ENCODE data around the gene THAP7. TPM values are rescaled to one million over a fixed set of nuclear protein-coding genes. Genes with fewer than 3 reads are reported as not detected.

Gene THAP7
- total and polyA plus RNA-seq, 2 of the 4 experiments (the other 2 are of a cell fraction), result 14.2 to 19.8 TPM

DNA sequence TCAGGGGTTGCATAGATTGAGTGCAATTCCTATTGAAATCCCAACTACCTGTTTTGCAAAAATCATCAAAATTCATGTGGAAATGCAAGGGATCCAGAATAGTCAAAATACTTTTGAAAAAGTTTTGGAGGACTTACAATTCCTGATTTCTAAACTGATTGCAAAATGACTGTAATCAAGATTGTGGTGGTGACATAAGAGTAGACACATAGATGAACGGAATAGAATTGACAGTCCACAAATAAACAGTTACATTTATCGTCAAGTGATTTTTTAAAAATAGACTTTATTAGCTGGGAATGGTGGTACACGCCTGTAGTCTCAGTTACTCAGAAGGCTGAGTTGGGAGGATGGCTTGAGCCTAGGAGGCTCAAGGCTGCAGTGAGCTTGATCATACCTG, 33.1 kb upstream of the THAP7 start:
- no peak overlapping the region for H2AK5ac ChIP-seq (ENCODE audit: low read depth, low read length)
- DNase-seq, result no peak
- no peak overlapping the region for H3K27ac ChIP-seq (ENCODE audit: insufficient read depth, low read length)
- WGBS, 2 experiments (ENCODE audit: extremely low coverage in 2 of 2, insufficient read length in 1 of 2), result no CpG with 5 or more reads among the region's 3 CpGs
- dilution Hi-C loops (cut with HindIII; ENCODE audit: low sequenced_read_pairs, unreplicated experiment) (no loop called here), intact Hi-C loops (cut with micrococcal nuclease) (no loop called here), in situ Hi-C loops (cut with MboI; ENCODE audit: low sequenced_read_pairs) (no loop called here)
- peaks cover 5% of the 10 kb centered on the region; the same call in 1 of the 2 replicates for H3K4me1 ChIP-seq (ENCODE audit: control insufficient read depth, insufficient read depth, low read length)
- H3K36me3 ChIP-seq (ENCODE audit: control insufficient read depth, insufficient read depth, low read length), result no peaks in the 10 kb centered on the region
- ChIA-PET CTCF (no interaction called here), POLR2A (ENCODE audit: unreplicated experiment) (no interaction called here)
- H4K91ac ChIP-seq (ENCODE audit: insufficient read depth, low read depth, low read length), result no peak overlapping the region
- no peaks in the 10 kb centered on the region for H3K79me1 ChIP-seq (ENCODE audit: low read depth in 1 of 2, low read length in 2 of 2)
- H3K18ac ChIP-seq (ENCODE audit: low read depth, low read length), result no peak overlapping the region
- H3K9ac ChIP-seq (ENCODE audit: low read depth, low read length), result no peak overlapping the region
- TF ChIP-seq NFE2L2 (IDR thresholded peaks at IDR 0.05; ENCODE audit: low read depth, low read length), result no peak
- TF ChIP-seq POLR2A (IDR thresholded peaks at IDR 0.05; ENCODE audit: low read depth, low read length), result no peak
- TF ChIP-seq, protein P1, sequence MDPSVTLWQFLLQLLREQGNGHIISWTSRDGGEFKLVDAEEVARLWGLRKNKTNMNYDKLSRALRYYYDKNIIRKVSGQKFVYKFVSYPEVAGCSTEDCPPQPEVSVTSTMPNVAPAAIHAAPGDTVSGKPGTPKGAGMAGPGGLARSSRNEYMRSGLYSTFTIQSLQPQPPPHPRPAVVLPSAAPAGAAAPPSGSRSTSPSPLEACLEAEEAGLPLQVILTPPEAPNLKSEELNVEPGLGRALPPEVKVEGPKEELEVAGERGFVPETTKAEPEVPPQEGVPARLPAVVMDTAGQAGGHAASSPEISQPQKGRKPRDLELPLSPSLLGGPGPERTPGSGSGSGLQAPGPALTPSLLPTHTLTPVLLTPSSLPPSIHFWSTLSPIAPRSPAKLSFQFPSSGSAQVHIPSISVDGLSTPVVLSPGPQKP (IDR thresholded peaks at IDR 0.05; ENCODE audit: borderline replicate concordance, low read depth, low read length), result no peak
- TF ChIP-seq MAFK (IDR thresholded peaks at IDR 0.05; ENCODE audit: low read depth, low read length), result no peak
- no peak for TF ChIP-seq CHD1 (IDR thresholded peaks at IDR 0.05; ENCODE audit: low read depth, low read length)
- TF ChIP-seq, protein P2, sequence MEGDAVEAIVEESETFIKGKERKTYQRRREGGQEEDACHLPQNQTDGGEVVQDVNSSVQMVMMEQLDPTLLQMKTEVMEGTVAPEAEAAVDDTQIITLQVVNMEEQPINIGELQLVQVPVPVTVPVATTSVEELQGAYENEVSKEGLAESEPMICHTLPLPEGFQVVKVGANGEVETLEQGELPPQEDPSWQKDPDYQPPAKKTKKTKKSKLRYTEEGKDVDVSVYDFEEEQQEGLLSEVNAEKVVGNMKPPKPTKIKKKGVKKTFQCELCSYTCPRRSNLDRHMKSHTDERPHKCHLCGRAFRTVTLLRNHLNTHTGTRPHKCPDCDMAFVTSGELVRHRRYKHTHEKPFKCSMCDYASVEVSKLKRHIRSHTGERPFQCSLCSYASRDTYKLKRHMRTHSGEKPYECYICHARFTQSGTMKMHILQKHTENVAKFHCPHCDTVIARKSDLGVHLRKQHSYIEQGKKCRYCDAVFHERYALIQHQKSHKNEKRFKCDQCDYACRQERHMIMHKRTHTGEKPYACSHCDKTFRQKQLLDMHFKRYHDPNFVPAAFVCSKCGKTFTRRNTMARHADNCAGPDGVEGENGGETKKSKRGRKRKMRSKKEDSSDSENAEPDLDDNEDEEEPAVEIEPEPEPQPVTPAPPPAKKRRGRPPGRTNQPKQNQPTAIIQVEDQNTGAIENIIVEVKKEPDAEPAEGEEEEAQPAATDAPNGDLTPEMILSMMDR (conservative IDR thresholded peaks at IDR 0.05; ENCODE audit: low read depth, low read length), result no peak
- no peak for TF ChIP-seq RFX5 (IDR thresholded peaks at IDR 0.05; ENCODE audit: low read depth, low read length)
- no peak for TF ChIP-seq SMC3 (IDR thresholded peaks at IDR 0.05; ENCODE audit: low read depth, low read length)
- no peak for TF ChIP-seq FOS (IDR thresholded peaks at IDR 0.05; ENCODE audit: low read depth, low read length)
- TF ChIP-seq MXI1 (IDR thresholded peaks at IDR 0.05; ENCODE audit: borderline replicate concordance, low read depth, low read length), result no peak
- no peak for TF ChIP-seq BHLHE40 (IDR thresholded peaks at IDR 0.05; ENCODE audit: low read depth, low read length)
- TF ChIP-seq MAZ (IDR thresholded peaks at IDR 0.05; ENCODE audit: borderline replicate concordance, low read depth, low read length), result no peak
- no peak for TF ChIP-seq CEBPB (IDR thresholded peaks at IDR 0.05; ENCODE audit: low read depth, low read length)
- TF ChIP-seq, protein P3, sequence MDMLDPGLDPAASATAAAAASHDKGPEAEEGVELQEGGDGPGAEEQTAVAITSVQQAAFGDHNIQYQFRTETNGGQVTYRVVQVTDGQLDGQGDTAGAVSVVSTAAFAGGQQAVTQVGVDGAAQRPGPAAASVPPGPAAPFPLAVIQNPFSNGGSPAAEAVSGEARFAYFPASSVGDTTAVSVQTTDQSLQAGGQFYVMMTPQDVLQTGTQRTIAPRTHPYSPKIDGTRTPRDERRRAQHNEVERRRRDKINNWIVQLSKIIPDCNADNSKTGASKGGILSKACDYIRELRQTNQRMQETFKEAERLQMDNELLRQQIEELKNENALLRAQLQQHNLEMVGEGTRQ (IDR thresholded peaks at IDR 0.05; ENCODE audit: low read depth, low read length), result no peak
- H3K4ac ChIP-seq (ENCODE audit: low read depth, low read length), result no peak overlapping the region
- H3K27me3 ChIP-seq (ENCODE audit: control insufficient read depth, insufficient read depth, low read length), result peaks cover 30% of the 10 kb centered on the region
- H2BK15ac ChIP-seq (ENCODE audit: low read depth, low read length), result no peak overlapping the region
- no peak overlapping the region for H3K56ac ChIP-seq (ENCODE audit: extremely low read depth, insufficient read depth, low read length)
- no peaks in the 10 kb centered on the region for H3K9me3 ChIP-seq (ENCODE audit: control insufficient read depth, insufficient read depth, low read length)
- no peak for ATAC-seq (ENCODE audit: low read depth)
- H3K4me2 ChIP-seq (ENCODE audit: low read depth, low read length), result no peak overlapping the region
- no peak overlapping the region for H3K14ac ChIP-seq (replicated peaks; ENCODE audit: low read depth, low read length)
- H3K9me1 ChIP-seq (ENCODE audit: insufficient read depth, low read length), result no peaks in the 10 kb centered on the region
- no peaks in the 10 kb centered on the region for H4K20me1 ChIP-seq (ENCODE audit: insufficient read depth, low read length)
- H4K5ac ChIP-seq (ENCODE audit: low read depth, low read length), result no peak overlapping the region
- H2BK20ac ChIP-seq (ENCODE audit: low read depth, low read length), result no peak overlapping the region
- H3K4me3 ChIP-seq (ENCODE audit: insufficient read depth, low read depth, low read length), result no peak overlapping the region
- H2AK9ac ChIP-seq (replicated peaks; ENCODE audit: low read depth, low read length, poor library complexity), result no peak overlapping the region
- no peak overlapping the region for H2BK120ac ChIP-seq (ENCODE audit: low read depth, low read length)
- no peak overlapping the region for H3K23ac ChIP-seq (ENCODE audit: low read depth, low read length)
- H2BK5ac ChIP-seq (ENCODE audit: low read depth, low read length, poor library complexity, severe bottlenecking), result no peak overlapping the region
- no TSS peak for BruUV-seq (replicated peaks)
- no peak overlapping the region for H2AFZ ChIP-seq (replicated peaks; ENCODE audit: low read length, poor library complexity)
- no peak overlapping the region for H4K8ac ChIP-seq (ENCODE audit: low read depth in 2 of 2, low read length in 2 of 2)
